GM13977 (cell line): ENCODE data around the gene TMCC2.

Experiments
- DNase-seq: peaks from one replicate; pipeline ENCODE4 v3.0.0; 2012; ENCODE audit warnings: low spot score
- in situ Hi-C: fragments of 300-500 bp; cut with MboI; formaldehyde crosslinking; loops from one replicate; pipeline ENCODE4 v1.12.0; 2022; ENCODE audit warnings: low sequenced_read_pairs, low pct_unique_long_range_greater_than_20kb, mixed read lengths, inconsistent platforms; ENCODE audit not compliant: unreplicated experiment
- TF ChIP-seq, protein P1 (sequence below): IDR thresholded peaks from 2 replicates; pipeline ENCODE4 v1.5.1; 2012; ENCODE audit warnings: mild to moderate bottlenecking, control low read depth; ENCODE audit not compliant: insufficient read depth; ENCODE audit errors: extremely low read depth, missing control alignments

TMCC2 gene

DNA sequence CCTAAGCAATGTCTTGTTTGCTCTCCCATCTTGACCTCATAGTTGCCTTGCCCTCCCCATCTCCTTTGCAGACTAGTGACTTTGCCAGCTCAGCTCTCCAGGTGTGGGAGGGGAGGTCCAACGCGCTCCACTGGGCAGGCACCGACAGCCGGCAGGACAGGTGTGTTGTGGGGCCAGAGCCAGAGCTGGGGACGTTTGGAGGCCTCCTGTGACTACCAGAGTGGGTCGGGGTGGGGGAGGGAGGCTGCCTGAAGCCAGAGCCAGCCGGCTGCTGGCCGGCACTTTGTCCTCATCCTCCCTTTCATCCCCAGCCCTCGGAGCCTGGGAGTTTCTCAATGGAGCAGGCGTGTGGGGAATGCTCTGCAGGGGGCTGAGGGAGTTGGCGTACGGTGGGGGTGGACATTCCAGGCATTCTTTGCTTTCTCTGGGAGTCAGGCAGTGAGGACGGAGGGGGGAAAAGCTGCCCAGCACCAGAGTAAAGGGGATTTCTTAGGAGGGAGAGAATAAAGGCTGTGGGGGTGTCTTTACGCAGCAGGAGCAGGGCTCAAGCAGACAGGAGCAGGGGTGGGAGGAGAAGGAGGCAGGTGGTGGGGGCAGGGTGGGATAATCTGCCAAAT is 73.6 kb downstream of the TMCC2 start:
- in situ Hi-C loops, result no loop called here
- no peak for DNase-seq
- TF ChIP-seq, protein P1, sequence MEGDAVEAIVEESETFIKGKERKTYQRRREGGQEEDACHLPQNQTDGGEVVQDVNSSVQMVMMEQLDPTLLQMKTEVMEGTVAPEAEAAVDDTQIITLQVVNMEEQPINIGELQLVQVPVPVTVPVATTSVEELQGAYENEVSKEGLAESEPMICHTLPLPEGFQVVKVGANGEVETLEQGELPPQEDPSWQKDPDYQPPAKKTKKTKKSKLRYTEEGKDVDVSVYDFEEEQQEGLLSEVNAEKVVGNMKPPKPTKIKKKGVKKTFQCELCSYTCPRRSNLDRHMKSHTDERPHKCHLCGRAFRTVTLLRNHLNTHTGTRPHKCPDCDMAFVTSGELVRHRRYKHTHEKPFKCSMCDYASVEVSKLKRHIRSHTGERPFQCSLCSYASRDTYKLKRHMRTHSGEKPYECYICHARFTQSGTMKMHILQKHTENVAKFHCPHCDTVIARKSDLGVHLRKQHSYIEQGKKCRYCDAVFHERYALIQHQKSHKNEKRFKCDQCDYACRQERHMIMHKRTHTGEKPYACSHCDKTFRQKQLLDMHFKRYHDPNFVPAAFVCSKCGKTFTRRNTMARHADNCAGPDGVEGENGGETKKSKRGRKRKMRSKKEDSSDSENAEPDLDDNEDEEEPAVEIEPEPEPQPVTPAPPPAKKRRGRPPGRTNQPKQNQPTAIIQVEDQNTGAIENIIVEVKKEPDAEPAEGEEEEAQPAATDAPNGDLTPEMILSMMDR, result no peak

DNA sequence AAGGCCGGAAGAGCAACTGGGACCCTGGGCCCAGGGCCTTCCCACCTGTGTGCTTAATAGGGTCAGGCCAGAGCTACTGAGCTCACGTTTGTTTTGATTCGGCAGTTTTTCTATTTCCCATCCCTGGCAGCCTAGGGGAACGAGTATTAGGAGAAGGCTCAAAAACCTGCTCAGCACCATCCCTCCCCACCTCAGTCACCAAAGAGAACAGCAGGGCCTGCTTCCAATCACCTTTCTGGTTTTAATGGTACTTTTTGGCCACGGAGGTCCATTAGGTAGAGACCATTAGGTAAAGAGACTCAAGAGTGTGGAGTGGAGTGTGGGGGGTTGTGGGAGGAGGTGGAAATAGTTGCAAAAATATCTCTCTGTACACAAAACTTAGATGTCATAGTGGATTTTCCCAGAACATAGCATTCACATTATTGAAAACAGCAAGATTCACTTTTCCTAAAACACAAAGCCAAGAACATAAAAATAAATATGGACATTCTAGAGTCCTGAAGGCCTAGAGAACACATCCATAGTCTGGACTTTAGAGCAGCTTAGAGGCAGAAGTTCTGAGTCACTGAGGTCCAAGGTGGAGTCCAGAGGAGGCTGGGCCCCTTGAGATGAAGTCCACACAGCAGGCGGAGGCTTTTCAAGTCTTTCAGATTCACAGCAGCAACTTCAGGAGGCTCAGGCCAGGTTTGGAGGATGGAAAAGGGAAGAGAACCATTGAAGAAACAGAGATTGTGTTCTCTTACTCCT is 74.3 kb downstream of the TMCC2 start:
- DNase-seq, result no peak
- TF ChIP-seq, protein P1, result no peak
- in situ Hi-C loops, result no loop called here

DNA sequence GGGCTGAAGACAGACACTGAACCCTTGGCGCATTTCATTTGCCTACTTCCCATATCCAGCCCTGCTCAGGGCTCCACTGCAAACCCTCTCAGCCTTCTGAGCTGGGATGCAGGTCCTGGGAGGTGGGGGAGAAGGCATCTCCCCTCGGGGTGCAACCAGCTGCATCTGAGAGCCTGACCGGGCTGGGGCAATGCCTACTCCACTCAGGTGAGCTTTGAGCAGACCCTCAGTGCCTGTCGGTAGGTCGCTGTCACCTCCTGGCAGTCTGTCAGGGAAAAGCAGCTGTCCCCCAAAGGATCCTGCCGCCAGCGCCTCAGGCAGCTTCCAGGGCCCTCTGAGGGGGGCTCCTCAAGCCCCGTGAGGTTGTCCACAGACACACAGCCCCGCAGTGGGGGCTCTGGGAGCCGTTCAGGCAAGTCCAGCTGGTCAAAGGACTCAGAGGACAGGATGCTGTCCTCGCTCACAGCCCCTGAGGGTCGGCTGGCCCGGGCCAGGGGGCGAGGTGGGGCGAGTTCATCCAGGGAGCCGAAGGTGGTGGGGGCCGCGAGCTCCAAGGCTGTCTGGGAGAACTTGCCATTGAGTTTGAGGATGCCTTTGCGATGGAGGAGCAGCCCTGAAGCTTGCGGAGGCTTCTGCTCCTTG is 75.6 kb downstream of the TMCC2 start:
- TF ChIP-seq, protein P1, result no peak
- in situ Hi-C loops, result no loop called here
- no peak for DNase-seq

DNA sequence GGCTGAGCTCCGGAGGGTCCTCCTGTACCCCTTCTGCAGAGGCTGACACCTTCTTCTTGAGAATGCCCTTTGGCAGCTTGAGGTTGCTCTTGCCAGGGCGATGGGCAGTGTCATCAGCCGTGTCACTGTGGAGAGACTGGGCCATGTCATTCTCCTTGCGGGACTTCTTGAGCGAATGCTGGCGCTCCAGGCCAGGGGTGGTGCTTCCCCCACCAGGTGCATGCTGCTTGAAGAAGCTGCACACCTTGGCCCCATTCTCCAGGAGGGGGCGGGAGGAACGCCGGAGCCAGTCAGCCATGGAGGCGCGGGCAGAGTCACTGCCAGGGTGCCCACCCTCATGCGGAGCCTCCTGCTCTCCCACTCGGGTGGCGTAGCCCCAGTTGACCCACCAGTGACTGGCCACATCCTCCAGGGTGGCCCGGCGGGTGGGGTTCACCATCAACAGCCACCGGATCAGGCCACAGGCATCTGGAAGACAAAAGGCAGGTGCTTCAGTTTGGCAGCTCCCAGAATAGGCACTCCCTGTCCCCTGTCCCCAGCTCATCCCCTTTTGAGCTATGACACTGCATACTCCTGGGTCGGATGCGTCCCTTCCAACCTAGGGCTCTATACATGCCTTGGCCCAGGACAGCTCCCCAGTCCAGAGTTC is 76.4 kb downstream of the TMCC2 start:
- in situ Hi-C loops, result no loop called here
- DNase-seq, result no peak
- TF ChIP-seq, protein P1, result no peak

DNA sequence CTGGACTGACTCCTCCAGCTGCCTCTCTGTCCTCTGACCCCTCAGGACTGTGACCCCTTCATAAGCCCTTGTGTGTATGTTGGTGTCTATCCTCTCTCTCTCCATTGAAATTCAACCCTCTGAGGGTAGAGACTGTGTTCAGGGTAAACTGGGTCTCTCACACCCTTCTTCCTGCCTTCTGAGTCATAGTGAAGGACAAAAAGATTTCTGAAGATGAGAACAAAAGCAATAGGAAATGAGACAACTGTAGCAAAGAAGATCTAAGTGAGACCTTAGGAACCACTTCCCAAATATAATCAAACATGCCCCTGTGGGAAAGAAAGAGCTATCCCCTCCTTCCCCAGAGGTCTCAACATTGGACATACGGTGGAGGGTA is 76.9 kb downstream of the TMCC2 start:
- DNase-seq, result no peak
- TF ChIP-seq, protein P1, result no peak
- in situ Hi-C loops, result no loop called here

DNA sequence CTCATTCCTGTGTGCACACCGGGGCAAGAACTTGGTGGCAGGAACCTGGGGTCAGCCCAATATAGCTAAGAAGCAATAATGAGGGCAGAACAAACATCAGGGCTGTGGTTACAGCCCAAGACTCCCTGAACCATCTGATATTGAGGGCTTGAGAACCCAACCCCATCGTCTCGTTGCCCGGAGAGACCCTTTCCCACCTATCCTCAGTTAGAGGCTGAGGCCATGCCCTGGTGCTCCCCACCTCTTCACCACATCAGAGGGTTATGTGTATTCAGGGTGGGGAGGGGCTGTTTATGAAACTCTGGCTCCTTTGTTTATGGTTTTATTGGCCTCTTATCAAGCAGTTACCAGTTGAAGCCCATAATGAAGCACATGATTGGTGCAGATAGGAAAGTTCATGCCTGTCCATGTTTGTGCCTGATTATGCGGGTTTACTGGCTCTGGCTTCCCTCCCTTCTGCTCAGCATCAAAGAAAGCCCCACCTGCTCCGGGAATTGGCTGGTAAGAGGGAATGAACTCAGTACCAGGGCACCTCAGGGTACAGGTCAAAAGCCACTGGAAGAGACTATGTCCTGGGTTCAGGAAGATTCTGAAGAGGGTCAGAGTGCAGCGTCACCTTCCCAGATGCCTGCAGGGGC is 79.3 kb downstream of the TMCC2 start:
- no peak for DNase-seq
- in situ Hi-C loops, result no loop called here
- TF ChIP-seq, protein P1, result no peak
